ENCODE results near the gene KCNK16.

KCNK16 gene

GRCh38 chr6:39342692-39343395, 20.3 kb upstream of the KCNK16 start:
- no peak for DNase-seq (ENCODE audit: low read depth in 2 of 3, low spot score in 1 of 3)

- no peak for DNase-seq (ENCODE audit: low read depth in 2 of 3, low spot score in 1 of 3)
Observed at GRCh38 chr6:39341937-39342336, 19.4 kb upstream of the KCNK16 start.

DNA sequence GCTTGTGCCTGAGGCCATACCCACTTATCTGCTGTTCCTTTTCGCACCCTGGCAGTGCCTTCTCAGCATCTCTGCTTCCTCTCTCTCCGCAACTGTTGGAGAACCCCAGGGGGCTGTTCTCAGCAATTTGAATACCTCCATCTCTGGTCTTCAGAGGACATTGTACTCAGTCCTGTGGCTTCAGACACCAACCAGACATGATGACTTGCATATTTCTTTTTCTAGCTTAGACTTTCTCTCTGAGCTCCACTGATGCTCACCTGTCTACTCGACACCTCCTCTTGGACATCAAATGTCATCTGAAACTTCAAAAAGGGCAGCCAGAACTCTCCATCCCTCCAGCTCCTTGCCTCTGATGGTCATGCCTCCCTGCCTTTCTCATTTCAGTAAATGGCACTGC, 18.9 kb upstream of the KCNK16 start:
- no peak for DNase-seq (ENCODE audit: low read depth in 2 of 3, low spot score in 1 of 3)

- DNase-seq (ENCODE audit: low read depth in 2 of 3, low spot score in 1 of 3), result no peak
Observed at GRCh38 chr6:39339868-39340550, 17.5 kb upstream of the KCNK16 start.

DNA sequence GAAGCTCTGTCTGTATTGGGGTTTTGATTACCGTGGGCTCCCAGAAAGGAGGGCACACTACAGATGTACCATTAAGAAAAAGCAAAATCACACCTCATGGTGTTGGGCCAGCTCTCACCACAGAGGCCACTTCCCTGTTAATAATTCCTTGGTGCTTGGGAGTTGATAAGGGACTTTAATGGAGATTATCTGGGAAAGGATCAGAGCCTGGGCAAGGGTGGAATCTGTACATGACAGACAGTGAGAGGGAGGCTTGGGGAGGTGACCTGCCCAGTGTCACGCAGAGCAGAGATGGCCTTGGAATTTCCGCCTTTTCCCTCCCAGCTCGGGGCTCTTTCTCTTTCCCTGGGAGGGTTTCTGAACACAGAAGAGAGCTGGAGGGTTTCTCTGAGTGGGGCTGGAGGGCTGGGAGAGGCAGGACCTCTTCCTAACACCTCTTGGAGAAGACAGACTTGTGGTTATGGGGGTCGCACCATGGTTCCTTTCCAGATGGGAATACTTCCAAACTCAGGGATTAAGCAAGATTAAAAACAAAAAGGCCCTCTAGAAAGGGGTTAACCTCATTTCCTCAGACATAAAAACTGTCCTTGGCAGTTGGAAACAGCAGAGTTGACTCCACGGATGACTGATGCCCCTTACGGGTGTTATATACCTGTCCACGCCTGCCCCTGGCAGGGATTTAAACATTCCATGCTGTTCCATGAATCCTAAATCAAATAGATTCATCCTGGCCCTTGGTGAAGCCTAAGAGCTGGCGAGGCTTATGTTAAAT, 16.8 kb upstream of the KCNK16 start:
- no peak for DNase-seq (ENCODE audit: low read depth in 2 of 3, low spot score in 1 of 3)

GRCh38 chr6:39338397-39338796, 15.9 kb upstream of the KCNK16 start:
- DNase-seq (ENCODE audit: low read depth in 2 of 3, low spot score in 1 of 3), result no peak

GRCh38 chr6:39335780-39336545, 13.5 kb upstream of the KCNK16 start:
- no peak for DNase-seq (ENCODE audit: low read depth in 2 of 3, low spot score in 1 of 3)

GRCh38 chr6:39333644-39334438, 11.3 kb upstream of the KCNK16 start:
- DNase-seq (ENCODE audit: low read depth in 2 of 3, low spot score in 1 of 3), result no peak

- DNase-seq (ENCODE audit: low read depth in 2 of 3, low spot score in 1 of 3), result no peak
Observed at GRCh38 chr6:39330476-39330875, 8.0 kb upstream of the KCNK16 start.

DNA sequence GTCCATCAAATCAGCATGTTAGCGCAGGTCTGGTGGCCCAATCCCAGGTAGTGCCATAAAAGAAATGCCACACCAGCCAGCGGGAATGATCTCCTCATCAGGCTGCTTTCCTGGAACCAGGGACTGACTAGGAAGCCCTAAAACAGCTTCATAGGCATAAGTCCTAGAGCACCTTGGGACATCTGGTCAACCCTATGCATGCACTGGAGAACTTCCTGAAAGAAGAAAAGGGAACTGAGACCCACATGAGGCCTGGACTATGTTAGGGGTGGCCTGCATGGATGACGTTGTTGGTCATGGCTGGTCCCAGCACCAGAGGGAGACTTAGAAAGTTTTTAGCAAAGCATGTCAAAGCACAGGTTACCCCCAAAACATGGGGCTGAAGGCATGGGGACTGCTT, 7.6 kb upstream of the KCNK16 start:
- no peak for DNase-seq (ENCODE audit: low read depth in 2 of 3, low spot score in 1 of 3)

DNA sequence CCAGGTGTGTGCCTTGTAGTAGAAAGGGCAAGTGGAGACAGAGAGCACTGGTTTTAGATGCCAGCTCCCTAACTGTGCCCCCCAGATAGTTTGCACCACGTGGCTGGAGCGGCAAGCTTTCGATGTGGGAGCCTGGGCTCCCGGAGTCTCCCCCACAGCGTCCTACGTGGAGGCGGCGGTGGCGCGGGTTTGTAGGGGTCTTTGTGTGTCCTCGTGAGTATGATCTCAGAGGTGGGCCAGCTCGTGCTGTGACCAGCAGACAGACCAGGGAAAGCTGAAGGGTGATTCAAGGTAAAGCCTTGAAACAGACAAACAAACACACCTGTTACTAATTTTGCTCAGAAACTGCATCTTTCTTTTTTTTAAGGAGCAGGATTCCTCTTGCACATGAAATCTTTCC, 5.6 kb upstream of the KCNK16 start:
- no peak for DNase-seq (ENCODE audit: low read depth in 2 of 3, low spot score in 1 of 3)

- no peak for DNase-seq (ENCODE audit: low read depth in 2 of 3, low spot score in 1 of 3)
Observed at GRCh38 chr6:39327507-39327906, 5.0 kb upstream of the KCNK16 start.

- no peak for DNase-seq (ENCODE audit: low read depth in 2 of 3, low spot score in 1 of 3)
Observed at GRCh38 chr6:39321761-39322160, 741 bp downstream of the KCNK16 start.

DNA sequence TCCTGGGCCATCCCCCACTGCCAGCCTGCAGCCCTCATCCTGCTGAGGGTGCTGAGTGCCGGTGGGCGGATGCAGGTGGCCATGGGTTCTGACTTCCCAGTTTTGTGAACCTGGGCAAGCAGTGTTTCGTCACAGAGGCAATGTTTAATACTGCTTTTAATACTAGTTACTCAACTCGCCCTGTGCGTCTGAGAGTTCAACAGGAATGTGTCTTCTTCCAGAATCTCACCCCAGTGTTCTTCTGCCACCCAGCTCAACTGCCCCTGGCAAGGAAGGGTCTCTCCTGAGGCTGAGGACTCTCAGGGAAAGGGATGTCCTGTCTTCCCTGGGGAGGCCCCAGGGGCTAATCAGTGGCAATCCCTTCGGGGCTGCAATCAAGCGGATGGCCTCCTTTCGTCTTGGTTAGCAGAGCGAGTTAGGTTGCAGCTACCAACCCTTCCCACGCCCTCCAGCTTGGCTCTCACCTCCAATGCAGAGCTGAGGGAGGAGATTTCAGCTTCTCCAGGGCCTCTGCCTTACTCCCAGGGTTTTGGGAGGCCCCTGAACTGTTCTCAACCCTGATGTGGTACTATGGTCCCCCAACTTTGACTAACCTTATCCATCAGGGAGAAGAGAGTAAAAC, 2.0 kb downstream of the KCNK16 start:
- DNase-seq (ENCODE audit: low read depth in 2 of 3, low spot score in 1 of 3), result no peak

DNA sequence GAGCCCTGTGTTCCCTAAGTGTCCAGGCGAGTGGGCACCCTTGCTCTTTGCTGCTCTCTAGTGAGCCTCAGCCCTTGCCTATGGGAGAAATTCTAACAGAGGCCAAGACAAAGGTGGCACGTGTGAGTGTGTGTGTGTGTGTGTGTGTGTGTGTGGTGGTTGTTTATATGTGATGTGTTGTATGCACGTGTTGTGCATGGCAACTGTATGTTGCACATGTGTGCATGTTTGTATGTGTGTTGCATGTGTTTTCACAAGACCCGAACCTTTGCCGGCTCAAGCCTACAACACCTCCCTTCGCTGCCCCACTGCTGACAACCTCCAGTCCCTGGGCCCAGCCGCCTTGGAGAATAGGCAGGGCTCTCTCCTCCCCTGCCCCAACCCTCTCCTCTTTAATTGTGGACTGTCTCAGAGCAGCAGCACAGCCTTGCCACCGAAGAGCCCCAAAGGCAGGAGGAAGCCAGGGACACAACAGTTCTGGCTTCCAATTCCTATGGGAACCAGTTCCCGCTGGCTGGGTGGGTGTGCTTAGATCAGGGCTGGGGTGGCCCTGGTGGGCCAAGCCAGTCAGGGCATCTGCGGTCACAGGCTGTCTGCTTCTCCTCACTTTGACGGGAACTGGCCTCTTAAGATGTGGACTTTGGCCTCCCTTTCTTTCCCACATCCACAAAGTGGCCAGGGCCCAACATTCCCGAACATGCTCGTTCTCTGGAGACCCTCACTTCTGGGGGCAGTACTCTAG, 2.7 kb downstream of the KCNK16 start:
- no peak for DNase-seq (ENCODE audit: low read depth in 2 of 3, low spot score in 1 of 3)

- DNase-seq (ENCODE audit: low read depth in 2 of 3, low spot score in 1 of 3), result no peak
Observed at GRCh38 chr6:39317256-39317655, 5.2 kb downstream of the KCNK16 start.

DNA sequence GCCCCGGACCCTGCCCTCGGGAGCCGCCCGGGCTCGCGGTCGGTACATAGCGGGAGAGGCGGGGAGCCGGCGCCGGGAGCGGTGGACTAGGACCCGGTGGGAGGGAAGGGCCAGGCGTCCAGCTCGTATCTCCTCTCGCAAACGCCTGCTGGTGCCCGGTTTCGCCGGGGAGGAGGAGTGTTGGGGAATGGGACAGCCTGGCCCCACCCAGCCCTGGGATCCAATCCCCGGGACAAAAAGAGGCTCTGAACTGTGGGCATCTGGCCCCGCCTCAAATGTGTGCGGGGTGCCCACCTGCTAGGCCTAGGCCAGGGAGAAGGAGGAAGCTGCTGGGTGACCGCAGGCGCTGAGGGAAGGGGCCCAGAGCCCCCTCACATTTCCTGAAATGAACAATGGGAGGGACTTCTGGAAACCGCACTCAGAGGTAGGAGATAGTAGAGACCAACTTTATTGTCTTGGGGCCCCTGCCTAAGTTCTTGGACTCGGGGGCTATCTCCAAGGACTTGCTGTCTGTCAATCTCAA, 8.2 kb downstream of the KCNK16 start, which contains the start of gene KCNK17:
KCNK17 (minus strand) TSS at position 147 of the 523 bp plus-strand sequence; CDS start at position 48, 99 bp downstream.
- no peak for DNase-seq (ENCODE audit: low read depth in 2 of 3, low spot score in 1 of 3)

GRCh38 chr6:39313526-39314272, 8.8 kb downstream of the KCNK16 start:
- DNase-seq (ENCODE audit: low read depth in 2 of 3, low spot score in 1 of 3), result no peak
